ENCODE results near the gene ATXN7L1.

- TF ChIP-seq CTCF (conservative IDR thresholded peaks at IDR 0.05; ENCODE audit: low read depth, low read length) = no peak
- TF ChIP-seq EZH2 (IDR thresholded peaks at IDR 0.05; ENCODE audit: borderline replicate concordance, low read depth, low read length, poor library complexity, severe bottlenecking) = no peak
Observed at GRCh38 chr7:105860793-105861192, 15.6 kb downstream of the ATXN7L1 start.
